Esophagus muscularis mucosa (tissue), 3 donors: Measurements from ENCODE around the gene TBC1D8.

ENCODE experiments used
- EP300 ChIP-seq: sonication (generic); formaldehyde crosslinking; IDR thresholded peaks from one replicate; pipeline ENCODE4 v1.6.1; 2017; ENCODE audit warnings: antibody characterized with exemption
- TF ChIP-seq, protein P1 (sequence below), 3 experiments: fragments of 200-600 bp in 2 of 3; fragments of 450-650 bp in 1 of 3; sonication (generic) in 2 of 3; IDR thresholded peaks; one replicate each; pipeline ENCODE4 v1.5.1; 2017 to 2019; ENCODE audit warnings: antibody characterized with exemption in 3 of 3, mild to moderate bottlenecking in 2 of 3, moderate library complexity in 1 of 3

DNA sequence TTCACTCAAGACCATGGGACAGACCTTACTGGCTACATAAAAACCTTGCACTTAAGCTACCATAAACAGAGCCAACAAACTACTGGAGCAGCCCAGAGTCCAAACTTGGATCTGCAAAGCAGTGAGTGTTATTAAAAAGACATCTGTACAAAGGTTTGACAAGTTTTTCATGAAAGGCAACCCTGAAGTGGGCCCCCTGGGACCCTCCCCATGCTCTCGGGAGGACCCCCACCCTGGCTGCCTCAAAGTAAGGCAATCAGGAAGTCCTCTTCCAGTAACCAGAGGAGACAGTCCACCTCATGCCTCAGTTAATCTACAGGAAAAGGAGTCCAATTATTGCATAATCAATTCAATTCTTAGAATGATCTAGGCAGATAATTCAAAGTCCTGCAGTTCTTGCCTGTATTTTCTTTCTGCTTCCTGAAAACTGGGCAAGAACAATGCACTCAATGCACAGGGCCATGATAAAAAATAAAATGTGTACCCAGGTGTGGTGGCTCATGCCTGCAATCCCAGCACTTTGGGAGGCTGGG is 69.7 kb downstream of the TBC1D8 start:
- TF ChIP-seq, protein P1, sequence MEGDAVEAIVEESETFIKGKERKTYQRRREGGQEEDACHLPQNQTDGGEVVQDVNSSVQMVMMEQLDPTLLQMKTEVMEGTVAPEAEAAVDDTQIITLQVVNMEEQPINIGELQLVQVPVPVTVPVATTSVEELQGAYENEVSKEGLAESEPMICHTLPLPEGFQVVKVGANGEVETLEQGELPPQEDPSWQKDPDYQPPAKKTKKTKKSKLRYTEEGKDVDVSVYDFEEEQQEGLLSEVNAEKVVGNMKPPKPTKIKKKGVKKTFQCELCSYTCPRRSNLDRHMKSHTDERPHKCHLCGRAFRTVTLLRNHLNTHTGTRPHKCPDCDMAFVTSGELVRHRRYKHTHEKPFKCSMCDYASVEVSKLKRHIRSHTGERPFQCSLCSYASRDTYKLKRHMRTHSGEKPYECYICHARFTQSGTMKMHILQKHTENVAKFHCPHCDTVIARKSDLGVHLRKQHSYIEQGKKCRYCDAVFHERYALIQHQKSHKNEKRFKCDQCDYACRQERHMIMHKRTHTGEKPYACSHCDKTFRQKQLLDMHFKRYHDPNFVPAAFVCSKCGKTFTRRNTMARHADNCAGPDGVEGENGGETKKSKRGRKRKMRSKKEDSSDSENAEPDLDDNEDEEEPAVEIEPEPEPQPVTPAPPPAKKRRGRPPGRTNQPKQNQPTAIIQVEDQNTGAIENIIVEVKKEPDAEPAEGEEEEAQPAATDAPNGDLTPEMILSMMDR (IDR thresholded peaks at IDR 0.05): no peak
- no peak for TF ChIP-seq EP300
